Measurements from ENCODE around the gene REM2.
"Not testable (repeated sequence)": the region's sequence is repeated elsewhere in the genome, so short reads cannot be mapped to it uniquely, and the experiment has no call there.

Gene REM2

DNA sequence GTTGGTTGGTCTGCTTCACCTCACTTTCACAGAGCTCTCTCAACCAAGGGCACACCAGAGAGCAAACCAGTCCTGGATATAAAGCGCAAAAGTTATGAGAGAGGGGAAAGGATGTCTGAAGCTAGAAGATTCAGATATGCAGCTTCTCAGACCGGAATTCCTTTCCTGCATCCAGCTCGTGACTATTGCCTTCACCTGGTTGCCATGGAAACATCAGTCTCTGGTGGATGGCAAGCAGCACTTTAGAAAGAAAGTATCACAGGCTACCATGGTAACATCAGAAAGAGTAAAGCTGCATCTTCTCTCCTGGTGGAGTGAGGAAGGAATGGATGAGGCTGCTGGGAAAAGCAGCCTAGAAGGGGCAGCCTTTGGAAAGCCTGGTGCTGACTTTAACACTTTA lies 13.7 kb downstream of the REM2 start:
- DNase-seq (ENCODE audit: low read depth), result no peak

DNA sequence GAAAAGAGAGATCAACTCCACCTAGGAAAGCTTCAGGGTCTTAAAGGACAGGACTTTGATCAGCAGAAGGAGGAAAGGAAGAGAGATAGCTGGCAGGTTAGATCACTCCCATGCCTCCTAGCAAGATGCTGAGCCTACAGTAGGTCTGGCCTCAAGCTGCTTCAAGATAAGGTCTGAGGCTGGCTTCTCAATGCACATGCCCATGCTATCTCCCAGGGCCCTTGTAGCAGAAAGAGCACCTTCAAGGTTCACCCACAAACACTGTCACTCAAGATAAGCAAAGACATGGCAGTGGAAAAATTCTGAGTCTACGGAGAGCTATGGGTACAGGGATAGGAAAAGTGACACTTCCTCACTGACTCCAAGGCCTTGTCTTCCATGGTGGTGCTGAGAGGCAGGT lies 14.3 kb downstream of the REM2 start:
- no peak for DNase-seq (ENCODE audit: low read depth)

DNA sequence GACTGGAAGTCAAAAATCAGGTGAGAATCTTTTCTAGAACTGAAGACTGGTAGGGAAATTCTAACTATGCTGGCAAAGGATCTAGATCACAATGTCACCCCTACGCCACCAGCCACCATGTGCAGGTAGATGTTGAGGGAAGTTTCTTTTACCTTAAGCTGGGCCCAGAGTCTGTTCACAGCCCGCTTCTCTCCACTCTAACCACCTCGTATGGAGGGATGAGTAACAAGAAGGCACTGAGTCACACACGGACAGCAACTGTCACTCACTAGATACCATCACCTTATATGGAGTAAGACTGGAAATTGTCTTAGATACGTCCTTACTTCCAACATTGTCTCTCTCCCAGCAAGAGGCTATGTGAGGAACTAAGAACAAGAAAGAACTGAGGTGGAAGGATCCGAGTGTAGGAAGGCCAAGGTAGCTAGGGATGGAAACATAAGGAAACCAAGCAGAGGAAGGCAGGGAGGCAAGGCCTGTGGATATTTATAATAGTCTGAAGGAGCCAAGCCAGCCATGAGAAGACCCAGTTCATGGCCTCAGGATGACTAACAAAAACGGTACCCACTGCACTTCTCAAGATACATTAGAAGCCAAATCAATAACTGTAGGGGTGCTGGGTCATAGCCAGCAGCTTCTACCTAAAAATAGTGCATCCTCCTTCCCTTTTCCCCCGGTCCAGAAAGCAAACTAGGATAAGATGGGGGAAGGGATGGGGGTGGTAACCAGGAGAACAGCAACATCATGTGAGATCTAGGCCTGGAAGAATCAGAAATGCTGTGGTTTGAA lies 15.5 kb downstream of the REM2 start:
- DNase-seq (ENCODE audit: low read depth), result no peak

DNA sequence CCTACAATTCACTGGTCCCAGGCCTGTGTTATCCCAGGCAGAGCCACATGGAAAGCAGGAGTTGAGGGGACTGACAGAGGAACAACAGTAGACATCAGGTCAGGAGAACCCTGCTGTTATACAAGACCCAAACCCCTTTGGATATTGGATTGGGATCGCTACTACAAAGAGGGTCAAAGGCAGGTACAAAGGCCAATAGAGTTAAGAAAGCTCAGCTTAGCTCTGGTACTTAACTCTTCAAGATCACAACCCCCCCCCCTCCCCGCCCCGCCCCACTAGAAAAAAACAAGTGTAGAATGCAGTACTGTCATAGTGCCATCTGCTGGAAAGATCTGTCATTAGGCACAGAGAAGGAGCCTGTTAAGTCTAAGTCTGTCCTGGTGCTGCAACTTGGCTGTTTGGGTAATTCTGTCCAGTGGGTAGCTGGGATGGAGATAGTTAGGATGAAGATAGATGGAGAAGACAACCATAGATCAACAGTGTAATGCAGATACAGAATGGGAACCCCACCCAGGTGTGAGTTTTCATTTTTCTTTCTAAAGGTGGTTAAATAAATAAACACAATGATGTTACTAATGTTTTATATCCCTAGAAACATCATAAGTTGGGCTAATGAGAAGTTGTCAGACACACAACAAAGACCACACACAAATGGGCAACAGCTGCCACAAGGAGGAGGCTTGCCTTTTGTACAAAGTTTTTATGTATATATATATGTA lies 17.2 kb downstream of the REM2 start:
- DNase-seq (ENCODE audit: low read depth), result no peak

DNA sequence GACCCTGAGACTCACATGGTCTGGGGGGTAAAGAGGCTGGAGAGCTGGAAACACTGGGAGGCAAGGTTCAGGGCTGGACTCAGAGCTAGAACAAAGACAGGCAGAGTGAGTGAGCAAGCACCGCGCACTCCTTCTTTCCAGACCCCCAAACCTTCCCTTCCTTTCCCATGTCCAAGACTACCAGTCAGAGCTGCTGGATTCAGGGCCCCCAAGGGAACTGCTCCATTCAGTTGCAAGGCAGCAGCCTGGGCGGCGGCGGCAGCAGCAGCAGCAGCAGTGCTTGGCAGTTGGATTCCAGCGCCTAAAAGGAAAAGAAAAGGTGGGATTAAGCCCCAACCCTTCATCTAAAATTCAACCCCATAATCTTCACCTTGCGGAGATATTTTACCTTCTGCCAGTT lies 18.8 kb downstream of the REM2 start:
- no peak for DNase-seq (ENCODE audit: low read depth)

DNA sequence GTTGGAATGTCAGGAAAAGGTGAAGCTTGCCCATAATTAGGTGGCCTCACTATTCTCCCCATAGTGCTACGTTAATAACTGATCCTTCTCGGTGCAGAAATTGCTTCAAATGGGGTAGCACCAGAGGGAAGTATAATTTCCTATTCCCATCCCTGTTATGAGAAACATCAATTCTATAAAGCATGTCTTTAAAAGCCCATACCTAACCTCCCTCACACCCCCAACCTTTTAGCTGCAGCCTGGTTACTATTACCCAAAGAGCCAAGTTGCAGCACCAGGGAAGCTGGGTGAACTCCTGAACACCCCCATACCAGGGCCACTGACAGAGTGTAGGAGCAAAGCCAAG lies 20.7 kb downstream of the REM2 start:
- no peak for DNase-seq (ENCODE audit: low read depth)

DNA sequence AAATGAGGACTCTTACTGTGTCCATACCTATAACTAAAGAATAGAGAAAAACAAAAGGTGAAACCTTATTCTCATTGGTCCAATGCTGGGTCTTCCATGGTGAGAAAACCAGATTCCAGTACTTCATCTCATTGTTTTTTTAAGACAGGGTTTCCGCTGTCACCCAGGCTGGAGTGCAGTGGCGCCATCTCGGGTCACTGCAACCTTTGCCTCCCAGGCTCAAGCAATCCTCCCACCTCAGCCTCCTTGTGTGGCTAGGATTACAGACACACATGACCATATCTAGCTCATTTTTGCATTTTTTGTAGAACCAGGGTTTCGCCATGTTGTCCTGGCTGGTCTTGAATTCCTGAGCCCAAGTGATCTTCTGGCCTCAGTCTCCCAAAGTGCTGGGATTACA lies 22.6 kb downstream of the REM2 start:
- no peak for DNase-seq (ENCODE audit: low read depth)

DNA sequence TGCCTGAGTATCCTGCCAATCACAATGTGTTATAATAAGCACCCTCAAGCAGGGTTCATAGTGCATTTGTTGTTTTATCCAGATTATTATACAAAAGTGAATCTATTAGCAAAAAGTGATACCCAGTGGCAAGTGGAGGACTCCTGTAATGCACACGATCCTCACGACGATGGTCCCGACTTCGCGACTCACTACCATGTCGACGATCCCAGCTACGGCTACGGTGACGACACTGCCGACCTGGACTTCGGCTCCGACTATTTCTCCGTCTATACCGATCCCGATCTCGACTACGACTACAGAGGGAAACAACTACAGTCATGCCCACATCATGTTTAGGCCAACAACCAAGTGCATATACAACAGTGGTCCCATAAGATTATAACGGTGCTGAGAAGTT lies 23.1 kb downstream of the REM2 start:
- DNase-seq (ENCODE audit: low read depth), result no peak

DNA sequence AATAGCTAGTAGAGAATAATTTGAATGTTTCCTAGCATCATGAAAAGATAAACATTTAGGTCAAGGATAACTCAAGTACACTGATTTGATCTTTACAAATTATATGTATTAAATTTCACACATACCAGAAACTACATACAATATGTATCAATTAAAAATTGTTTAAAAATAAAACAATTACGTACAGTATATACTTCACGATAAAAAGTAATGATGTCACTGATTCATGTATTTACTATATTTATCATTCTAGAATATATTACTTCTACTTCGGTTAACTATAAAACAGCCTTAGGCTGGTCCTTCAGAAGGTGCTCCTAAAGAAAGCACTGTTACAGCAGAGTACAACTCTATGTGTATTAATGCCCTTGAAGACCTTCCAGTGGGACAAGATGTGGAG lies 24.4 kb downstream of the REM2 start:
- DNase-seq (ENCODE audit: low read depth), result no peak

DNA sequence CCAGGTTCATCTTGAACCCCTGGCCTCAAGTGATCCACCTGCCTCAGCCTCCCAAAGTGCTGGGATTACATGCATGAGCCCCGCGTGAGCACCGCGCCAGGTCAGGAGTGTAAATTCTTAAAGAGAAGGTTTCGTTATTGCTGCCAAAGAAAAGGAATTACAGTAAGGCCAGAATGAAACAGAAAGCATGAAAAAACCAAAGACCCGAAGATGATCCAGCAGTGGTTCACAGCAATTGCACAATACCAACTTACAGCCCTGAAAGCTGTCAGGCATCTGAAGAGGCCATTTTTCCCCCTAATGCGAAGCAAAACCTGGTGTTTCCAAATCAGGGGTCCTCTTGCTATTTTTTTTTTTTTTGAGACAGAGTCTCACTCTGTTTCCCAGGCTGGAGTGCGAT lies 25.6 kb downstream of the REM2 start:
- no peak for DNase-seq (ENCODE audit: low read depth)

DNA sequence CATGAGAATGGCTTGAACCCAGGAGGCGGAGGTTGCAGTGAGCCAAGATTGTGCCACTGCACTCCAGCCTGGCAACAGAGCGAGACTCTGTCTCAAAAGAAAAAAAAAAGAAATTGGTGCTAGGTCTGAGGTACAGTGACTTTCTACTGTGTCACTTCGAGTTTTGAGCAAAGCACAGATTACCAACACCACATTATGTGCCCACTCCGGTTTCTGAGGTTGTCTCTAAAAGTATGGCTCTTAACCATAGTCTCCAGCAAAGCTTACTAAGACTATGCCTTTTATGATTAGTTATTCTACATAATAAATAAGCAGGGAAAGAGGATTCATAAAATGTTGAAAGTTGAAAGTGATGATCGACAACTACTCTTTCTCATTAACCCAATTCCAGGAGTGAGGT lies 27.9 kb downstream of the REM2 start:
- DNase-seq (ENCODE audit: low read depth), result no peak

DNA sequence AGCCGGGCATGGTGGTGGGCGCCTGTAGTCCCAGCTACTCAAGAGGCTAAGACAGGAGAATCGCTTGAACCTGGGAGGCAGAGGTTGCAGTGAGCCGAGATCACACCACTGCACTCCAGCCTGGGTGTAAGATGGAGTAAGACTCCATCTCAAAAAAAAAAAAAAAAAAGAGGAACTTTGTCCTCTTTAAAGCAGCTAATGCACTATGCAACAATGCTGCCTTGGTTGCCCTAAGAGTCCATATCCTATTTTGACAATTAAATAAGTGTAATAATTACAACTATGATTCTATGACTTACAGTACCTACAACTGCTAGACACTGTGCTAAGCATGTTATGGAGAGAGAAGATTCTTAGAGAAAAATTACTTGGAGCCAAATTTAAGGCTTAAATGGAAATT lies 31.8 kb downstream of the REM2 start:
- DNase-seq (ENCODE audit: low read depth), result not testable (repeated sequence)

DNA sequence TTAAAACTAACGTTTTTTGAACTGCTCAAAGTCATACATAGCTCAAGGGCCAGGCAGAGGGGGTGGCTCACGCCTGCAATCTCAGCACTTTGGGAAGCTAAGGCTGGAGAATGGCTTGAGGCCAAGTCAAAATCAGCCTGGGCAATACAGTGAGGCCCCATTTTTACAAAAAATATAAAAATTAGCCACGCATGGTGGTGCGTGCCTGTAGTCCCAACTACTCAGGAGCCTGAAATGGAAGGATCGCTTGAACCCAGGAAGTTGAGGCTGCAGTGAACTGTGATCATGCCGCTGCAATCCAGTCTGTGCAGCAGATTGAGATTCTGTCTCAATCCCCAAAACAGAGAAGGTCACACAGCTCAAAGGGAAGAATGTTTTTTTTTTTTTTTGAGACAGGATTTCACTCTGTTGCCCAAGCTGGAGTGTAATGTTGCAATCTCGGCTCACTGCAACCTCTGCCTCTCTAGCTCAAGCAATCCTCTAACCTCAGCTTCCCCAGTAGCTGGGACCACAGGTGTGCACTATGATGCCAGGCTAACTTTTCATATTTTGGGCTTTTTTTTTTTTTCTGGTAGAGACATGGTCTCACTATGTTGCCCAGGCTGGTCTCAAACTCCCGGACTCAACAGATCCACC lies 33.0 kb downstream of the REM2 start:
- no peak for DNase-seq (ENCODE audit: low read depth)

DNA sequence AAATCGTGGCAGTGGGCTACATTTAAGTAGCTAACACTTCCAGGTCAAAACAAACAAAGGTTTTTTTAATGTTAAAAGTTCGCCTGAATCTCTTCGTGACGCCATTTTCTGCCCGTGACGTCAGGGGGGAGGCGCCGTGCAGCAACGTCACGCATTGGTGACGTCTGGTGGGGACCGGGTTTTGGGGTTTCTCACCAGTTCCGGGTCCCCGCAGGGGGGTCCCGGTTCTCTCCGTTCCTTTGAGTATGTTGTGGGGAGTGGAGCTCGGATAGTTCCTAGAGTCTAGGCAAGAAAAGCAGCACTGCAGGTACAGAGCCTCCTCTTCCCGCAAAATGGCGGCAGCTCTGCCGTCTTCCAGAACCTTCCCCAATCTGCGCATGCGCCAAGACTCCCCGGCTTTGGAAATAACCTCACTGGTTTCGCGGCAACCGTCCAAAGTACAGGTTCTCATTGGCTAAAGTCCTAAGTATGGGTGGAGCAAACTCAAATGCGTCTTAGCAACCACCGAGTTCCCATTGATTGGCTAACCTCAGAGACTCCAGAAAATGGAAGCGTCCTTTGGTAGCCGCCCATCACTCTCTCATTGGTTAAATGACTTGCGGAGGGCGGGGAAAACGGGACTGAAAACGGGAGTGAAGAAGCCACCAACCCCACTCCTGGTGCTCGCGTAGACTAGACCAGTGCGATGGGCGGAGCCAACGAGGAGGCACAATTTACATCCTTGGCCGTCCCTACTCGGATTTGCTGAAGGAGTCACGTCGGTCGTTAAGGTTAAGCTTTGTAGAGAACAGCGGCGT lies 36.0 kb downstream of the REM2 start, which contains the start of gene RBM23:
Gene RBM23 (minus strand): TSS at position 346 of the 797 bp plus-strand sequence.
- DNase-seq (ENCODE audit: low read depth), result peak; percentile 100

DNA sequence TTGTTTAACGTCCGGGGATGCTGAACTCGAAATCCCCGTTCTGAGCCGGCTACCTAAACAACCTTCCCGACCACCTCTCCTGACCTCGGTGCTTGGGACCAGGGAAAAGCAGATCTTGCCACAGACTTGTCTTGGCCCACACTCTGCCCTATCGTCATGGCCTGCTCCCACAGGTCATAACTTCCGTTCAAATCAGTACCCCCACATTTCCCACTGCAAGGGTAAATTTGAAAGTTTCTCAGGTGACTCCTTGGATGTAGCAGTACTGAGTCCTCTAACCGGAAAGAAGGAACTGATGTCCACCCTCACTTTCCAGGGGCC lies 36.5 kb downstream of the REM2 start:
- no peak for DNase-seq (ENCODE audit: low read depth)

DNA sequence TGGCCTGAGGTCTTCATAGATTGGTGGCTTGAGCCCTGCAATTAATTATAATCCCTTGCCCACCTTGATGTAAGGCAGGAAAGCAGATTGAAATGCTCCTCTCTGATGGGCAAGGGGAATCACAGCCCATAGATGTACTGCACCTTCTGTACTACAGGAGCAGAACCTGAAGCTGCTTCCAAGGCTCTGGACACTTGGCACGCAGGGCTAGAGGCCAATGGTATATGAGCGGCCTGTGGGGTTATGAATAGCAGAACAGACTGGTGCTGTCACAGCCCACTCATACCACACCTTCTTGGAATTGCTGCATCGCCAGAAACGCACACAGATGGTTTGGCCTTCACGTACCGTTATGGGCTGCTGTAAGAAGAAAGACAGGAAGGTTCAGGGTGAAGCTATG lies 37.7 kb downstream of the REM2 start:
- DNase-seq (ENCODE audit: low read depth), result no peak

DNA sequence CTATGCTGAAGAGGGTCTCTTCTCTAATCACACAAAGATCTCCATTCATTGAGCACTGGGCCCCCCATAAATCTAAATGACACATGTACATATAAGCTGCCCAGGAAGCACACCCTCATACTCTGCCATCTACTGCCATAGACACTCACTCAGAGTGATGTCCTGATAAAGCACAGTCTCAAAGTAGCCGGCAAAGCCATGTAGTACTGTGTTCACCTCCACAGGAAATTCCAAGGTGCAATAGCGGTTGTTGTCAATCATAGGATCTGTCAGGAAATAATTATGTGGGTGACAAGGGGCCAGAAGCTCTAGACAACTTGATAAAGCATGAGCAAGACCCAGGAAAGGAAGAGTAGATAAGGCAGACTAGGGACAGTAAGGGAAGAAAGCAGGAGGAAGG lies 39.3 kb downstream of the REM2 start:
- DNase-seq (ENCODE audit: low read depth), result no peak

DNA sequence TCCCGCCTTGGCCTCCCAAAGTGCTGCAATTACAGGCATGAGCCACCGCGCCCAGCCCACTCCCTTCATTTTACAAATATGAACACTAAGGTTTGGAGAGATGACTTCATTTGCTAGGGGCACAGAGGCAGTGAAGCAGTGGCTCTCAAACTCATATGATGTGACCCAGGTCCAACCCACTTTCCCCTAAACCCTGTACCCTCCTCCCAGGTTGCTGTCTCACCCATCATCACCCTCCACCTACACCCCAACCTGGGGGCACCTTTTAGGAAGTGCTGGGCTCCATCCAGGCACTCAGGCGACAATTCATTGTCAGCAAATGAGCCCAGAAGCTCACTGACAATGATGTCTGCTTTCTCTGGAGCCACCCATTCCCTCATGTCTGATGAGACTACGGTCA lies 40.7 kb downstream of the REM2 start:
- no peak for DNase-seq (ENCODE audit: low read depth)

DNA sequence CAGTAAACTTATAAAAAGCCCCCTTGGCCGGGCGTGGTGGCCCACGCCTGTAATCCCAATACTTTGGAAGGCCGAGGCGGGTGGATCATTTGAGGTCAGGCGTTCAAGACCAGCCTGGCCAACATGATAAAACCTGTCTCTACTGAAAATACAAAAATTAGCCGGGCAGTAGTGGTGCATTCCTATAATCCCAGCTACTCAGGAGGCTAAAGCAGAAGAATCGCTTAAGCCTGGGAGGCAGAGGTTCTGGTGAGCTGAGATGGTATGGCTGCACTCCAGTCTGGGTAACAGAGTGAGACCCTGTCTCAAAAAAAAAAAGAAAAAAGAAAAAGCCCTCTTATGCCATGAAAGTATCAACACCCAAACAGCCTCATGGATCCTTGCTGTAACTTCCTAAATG lies 42.5 kb downstream of the REM2 start:
- no peak for DNase-seq (ENCODE audit: low read depth)

DNA sequence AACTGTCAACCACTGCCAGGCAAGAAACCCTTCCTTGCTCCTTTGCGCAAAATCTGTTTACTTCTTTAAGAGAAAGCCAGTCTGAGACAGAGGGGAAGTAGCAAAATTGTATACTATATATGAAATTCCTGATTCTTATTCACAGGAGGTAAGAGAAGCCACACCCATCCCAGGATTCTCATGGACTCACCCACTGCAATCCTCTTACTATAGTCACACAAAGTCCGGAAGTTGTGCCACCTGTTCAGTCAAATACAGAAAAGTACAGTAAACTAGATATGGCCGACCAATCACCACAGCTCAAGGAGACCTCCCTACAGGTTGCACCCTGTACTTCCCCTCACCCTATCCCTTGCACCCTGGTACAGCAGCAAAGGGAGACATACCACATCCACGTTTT lies 43.3 kb downstream of the REM2 start:
- no peak for DNase-seq (ENCODE audit: low read depth)

DNA sequence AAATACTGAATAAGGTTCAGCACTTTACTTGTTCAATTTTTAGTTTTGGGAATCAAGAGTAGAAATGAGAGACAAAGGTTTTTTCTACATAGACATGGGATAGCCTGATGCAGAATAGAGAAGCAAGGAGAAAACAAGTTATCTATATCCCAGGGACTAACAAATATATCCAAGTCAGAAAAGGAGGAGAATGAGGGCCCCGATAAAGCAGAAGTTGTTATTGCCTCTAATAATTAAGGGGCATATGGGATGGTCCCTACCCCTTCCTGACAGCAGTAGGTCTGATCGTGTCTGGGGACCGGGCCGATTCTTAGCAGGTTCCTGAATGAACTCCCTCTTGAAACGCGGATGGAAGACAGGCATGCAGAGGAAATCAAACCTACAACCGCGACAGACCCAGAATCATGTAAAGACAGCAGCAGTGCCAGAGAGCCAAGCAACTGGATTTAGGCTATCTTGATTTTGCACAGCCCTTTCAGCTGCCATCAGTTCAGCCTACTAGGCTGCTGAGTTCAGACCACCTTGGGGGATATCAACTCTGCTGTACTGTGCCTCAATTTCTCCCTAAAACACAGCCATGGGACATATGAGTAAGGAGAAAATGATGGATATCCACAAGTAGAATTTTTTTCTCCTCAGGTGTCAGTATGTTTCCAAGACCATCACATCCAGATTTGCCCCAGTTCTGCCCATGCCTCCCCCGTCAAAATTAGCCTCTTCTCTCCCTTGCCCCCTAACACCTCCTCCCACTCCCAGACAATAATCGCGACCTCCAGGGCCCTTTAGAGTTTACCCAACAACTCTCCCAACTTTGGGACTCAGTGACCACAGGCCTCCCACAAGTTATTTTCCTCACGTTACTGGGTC lies 45.4 kb downstream of the REM2 start:
- no peak for DNase-seq (ENCODE audit: low read depth)
